Panc1 (cell line): ENCODE results near the gene DENND1B. TPM values are rescaled to one million over a fixed set of nuclear protein-coding genes. Genes with fewer than 3 reads are reported as not detected.

Experiments used
- ATAC-seq: fragments of 200-7000 bp; cut with Tn5 transposase; 2 replicates; pipeline ENCODE4 v1.9.1; 2020; ENCODE audit warnings: mild to moderate bottlenecking, moderate library complexity
- BruUV-seq: library from RNA; stranded (reverse); fragments of 400-500 nt; replicated peaks from 2 replicates; lab custom pipeline; 2021; lab: Mats Ljungman, UMichigan
- CTCF ChIA-PET: fragments of 300-600 bp; sonication (Branson Sonifier 250); formaldehyde crosslinking; loops from one replicate; lab custom pipeline; 2022; ENCODE audit warnings: antibody characterized with exemption; lab: Charles Lee
- POLR2A ChIA-PET: fragments of 300-600 bp; sonication (Branson Sonifier 250); formaldehyde crosslinking; loops from one replicate; lab custom pipeline; 2022; ENCODE audit warnings: antibody characterized with exemption; lab: Charles Lee
- DNase-seq: peaks from one replicate; pipeline ENCODE4 v3.0.0-alpha.2; 2010; ENCODE audit warnings: low read depth, low spot score
- H3K27ac ChIP-seq: 2 replicates; pipeline ENCODE4 v1.5.1; 2011; ENCODE audit warnings: mild to moderate bottlenecking, low read length, inconsistent platforms
- H3K27me3 ChIP-seq: fragments of 200-500 bp; sonication (Bioruptor generic); 2 replicates; pipeline ENCODE4 v1.6.0; 2014; ENCODE audit warnings: low read length, inconsistent platforms; ENCODE audit not compliant: control insufficient read depth, insufficient read depth
- H3K36me3 ChIP-seq: fragments of 200-500 bp; sonication (Bioruptor generic); 2 replicates; pipeline ENCODE4 v1.5.1; 2014; ENCODE audit warnings: inconsistent platforms, mild to moderate bottlenecking, low read length, moderate library complexity; ENCODE audit not compliant: control insufficient read depth, insufficient read depth
- H3K4me1 ChIP-seq: 2 replicates; pipeline ENCODE4 v1.5.1; 2011; ENCODE audit warnings: inconsistent platforms, mild to moderate bottlenecking, low read length, moderate library complexity; ENCODE audit not compliant: control insufficient read depth, insufficient read depth
- H3K4me3 ChIP-seq, 2 experiments: 2 replicates each; pipeline ENCODE4 v1.5.1; 2011 to 2012; ENCODE audit warnings: low read depth in 2 of 2, low read length in 2 of 2, mild to moderate bottlenecking in 2 of 2, inconsistent platforms in 1 of 2, moderate library complexity in 1 of 2
- H3K9me3 ChIP-seq: fragments of 200-500 bp; sonication (Bioruptor generic); 2 replicates; pipeline ENCODE4 v1.5.1; 2014; ENCODE audit warnings: low read depth, mild to moderate bottlenecking, inconsistent platforms, low read length, moderate library complexity; ENCODE audit not compliant: control insufficient read depth, insufficient read depth
- CTCF ChIP-seq: fragments of 450-650 bp; IDR thresholded peaks from 2 replicates; pipeline ENCODE4 v1.5.1; 2017; ENCODE audit warnings: mild to moderate bottlenecking
- POLR2AphosphoS5 ChIP-seq: IDR thresholded peaks from 2 replicates; pipeline ENCODE4 v1.6.1; 2012; ENCODE audit warnings: mild to moderate bottlenecking, low read depth, low read length, moderate library complexity
- REST ChIP-seq, 2 experiments: IDR thresholded peaks; 2 replicates each; pipeline ENCODE4 v1.6.1; 2011 to 2012; ENCODE audit warnings: low read depth in 2 of 2, control low read depth in 1 of 2, low read length in 1 of 2, mild to moderate bottlenecking in 1 of 2, moderate library complexity in 1 of 2; ENCODE audit not compliant: insufficient read depth in 1 of 2
- SIN3A ChIP-seq: IDR thresholded peaks from 2 replicates; pipeline ENCODE4 v1.6.1; 2012; ENCODE audit warnings: low read depth, mild to moderate bottlenecking, low read length, moderate library complexity, borderline replicate concordance; ENCODE audit not compliant: insufficient read depth
- TCF7L2 ChIP-seq: IDR thresholded peaks from 2 replicates; pipeline ENCODE4 v1.6.1; 2011; ENCODE audit warnings: mild to moderate bottlenecking, low read depth, low read length, inconsistent platforms
- in situ Hi-C: cut with HindIII; loops from 2 replicates; pipeline ENCODE4 v1.10.0; 2016; ENCODE audit warnings: low sequenced_read_pairs, low pct_unique_long_range_greater_than_20kb
- intact Hi-C: fragments of 100-400 bp; cut with micrococcal nuclease; formaldehyde crosslinking; loops from one replicate; pipeline ENCODE4 v1.10.0; 2022; ENCODE audit not compliant: unreplicated experiment
- total RNA-seq: library from RNA; stranded (reverse); gene quantifications from one replicate; pipeline ENCODE4 v1.2.1, GENCODE V29; 2021; ENCODE audit not compliant: unreplicated experiment

Gene DENND1B
- total RNA-seq, 1 experiment from 2014 or later = 7.7 TPM

- H3K9me3 ChIP-seq = no peaks in the 10 kb centered on the region
- H3K36me3 ChIP-seq = no peaks in the 10 kb centered on the region
- H3K27me3 ChIP-seq = no peaks in the 10 kb centered on the region
- CTCF ChIA-PET = no interaction called here
- BruUV-seq = no TSS peak
- POLR2A ChIA-PET = no interaction called here
- ATAC-seq (no peak), DNase-seq (no peak)
- no peak overlapping the region for H3K4me3 ChIP-seq
- H3K27ac ChIP-seq = no peak overlapping the region
- intact Hi-C loops (no loop called here), in situ Hi-C loops (no loop called here)
- TF ChIP-seq CTCF (no peak), TCF7L2 (no peak), POLR2AphosphoS5 (no peak), SIN3A (no peak), REST (IDR thresholded peaks at IDR 0.05; ENCODE audit: insufficient read depth in 1 of 2, low read depth in 2 of 2, low read length in 1 of 2) (no peak)
- no peaks in the 10 kb centered on the region for H3K4me1 ChIP-seq
These were observed 312.7 kb downstream of the DENND1B start for GRCh38 chr1:197462539-197462938.

Other genes with a start within 250 kb of the DENND1B start
- 7.2 TPM for gene C1orf53, start 127.2 kb upstream of the DENND1B start, total RNA-seq
- gene LHX9, start 141.9 kb upstream of the DENND1B start, total RNA-seq = not detected